NB4 (cell line): ENCODE results near the gene NPC2.

Experiments
- DNase-seq: peaks from one replicate; pipeline ENCODE4 v3.0.0; 2010; ENCODE audit warnings: low read depth
- H3K4me3 ChIP-seq: one replicate; pipeline ENCODE4 v1.5.1; 2011; ENCODE audit warnings: mild to moderate bottlenecking, low read depth, low read length, moderate library complexity
- MAX ChIP-seq: IDR thresholded peaks from 2 replicates; pipeline ENCODE4 v1.6.1; 2011; ENCODE audit warnings: low read depth, low read length
- MYC ChIP-seq: IDR thresholded peaks from 2 replicates; pipeline ENCODE4 v1.6.1; 2011; ENCODE audit warnings: low read depth, low read length
- POLR2A ChIP-seq: IDR thresholded peaks from 2 replicates; pipeline ENCODE4 v1.6.1; 2011; ENCODE audit warnings: mild to moderate bottlenecking; ENCODE audit not compliant: insufficient read length; ENCODE audit errors: extremely low read depth
- TF ChIP-seq, protein P1 (sequence below): IDR thresholded peaks from one replicate; pipeline ENCODE4 v1.5.1; 2012; ENCODE audit warnings: low read depth, low read length

The NPC2 gene

DNA sequence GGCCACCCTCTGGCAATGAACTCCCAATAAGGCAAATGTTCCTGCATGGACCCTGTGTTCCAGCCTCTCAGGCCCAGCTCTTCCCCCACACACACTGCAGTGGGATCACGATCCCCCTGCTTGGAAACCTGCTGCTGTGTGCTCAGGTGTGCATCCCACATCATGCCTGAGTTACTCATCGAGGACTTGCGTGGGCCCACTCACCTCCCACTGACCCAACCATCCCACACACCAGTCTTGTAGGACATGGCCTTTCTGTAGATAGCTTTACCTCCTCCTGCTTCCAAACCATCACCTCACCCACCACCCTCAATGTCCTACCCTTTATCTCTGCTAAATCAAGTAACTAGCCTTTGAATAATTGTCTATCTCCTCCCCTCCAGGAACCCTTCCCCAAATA is 24.6 kb downstream of the NPC2 start:
- H3K4me3 ChIP-seq, result no peak overlapping the region
- DNase-seq, result no peak
- TF ChIP-seq, protein P1, sequence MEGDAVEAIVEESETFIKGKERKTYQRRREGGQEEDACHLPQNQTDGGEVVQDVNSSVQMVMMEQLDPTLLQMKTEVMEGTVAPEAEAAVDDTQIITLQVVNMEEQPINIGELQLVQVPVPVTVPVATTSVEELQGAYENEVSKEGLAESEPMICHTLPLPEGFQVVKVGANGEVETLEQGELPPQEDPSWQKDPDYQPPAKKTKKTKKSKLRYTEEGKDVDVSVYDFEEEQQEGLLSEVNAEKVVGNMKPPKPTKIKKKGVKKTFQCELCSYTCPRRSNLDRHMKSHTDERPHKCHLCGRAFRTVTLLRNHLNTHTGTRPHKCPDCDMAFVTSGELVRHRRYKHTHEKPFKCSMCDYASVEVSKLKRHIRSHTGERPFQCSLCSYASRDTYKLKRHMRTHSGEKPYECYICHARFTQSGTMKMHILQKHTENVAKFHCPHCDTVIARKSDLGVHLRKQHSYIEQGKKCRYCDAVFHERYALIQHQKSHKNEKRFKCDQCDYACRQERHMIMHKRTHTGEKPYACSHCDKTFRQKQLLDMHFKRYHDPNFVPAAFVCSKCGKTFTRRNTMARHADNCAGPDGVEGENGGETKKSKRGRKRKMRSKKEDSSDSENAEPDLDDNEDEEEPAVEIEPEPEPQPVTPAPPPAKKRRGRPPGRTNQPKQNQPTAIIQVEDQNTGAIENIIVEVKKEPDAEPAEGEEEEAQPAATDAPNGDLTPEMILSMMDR, result no peak
- TF ChIP-seq MAX, result no peak
- TF ChIP-seq POLR2A, result no peak
- no peak for TF ChIP-seq MYC

DNA sequence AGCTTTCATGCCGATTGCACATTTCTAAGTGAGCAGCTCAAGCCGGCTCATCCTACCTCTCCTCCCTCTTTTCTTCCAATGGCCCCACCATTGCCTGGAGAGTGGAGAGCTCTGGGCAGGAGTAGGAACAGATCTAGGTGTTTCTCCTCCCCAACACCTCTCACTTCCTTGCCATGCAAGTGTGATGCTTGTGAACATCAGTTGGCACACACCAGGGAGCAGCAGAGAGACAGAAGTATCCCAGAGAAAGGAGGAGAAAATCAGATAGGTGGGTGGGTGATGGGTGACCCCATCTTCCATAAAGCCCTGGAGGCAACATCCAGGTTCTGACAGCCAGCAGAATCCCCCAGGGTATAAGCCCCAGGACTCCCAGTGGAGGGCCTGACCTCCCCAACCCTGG is 27.8 kb downstream of the NPC2 start:
- no peak overlapping the region for H3K4me3 ChIP-seq
- TF ChIP-seq MYC (no peak), POLR2A (no peak), MAX (no peak)
- TF ChIP-seq, protein P1, result no peak
- no peak for DNase-seq

GRCh38 chr14:74464785-74465184 is 28.3 kb downstream of the NPC2 start:
- TF ChIP-seq POLR2A, result no peak
- no peak for TF ChIP-seq MYC
- DNase-seq, result no peak
- no peak overlapping the region for H3K4me3 ChIP-seq

- no peak overlapping the region for H3K4me3 ChIP-seq
- no peak for TF ChIP-seq MYC
- TF ChIP-seq, protein P1, result no peak
- TF ChIP-seq POLR2A, result no peak
- TF ChIP-seq MAX, result no peak
- no peak for DNase-seq
Measured at GRCh38 chr14:74463697-74464096, 29.4 kb downstream of the NPC2 start.

- no peak for DNase-seq
- H3K4me3 ChIP-seq, result no peak overlapping the region
- no peak for TF ChIP-seq MAX
Measured at GRCh38 chr14:74462993-74463392, 30.1 kb downstream of the NPC2 start.

DNA sequence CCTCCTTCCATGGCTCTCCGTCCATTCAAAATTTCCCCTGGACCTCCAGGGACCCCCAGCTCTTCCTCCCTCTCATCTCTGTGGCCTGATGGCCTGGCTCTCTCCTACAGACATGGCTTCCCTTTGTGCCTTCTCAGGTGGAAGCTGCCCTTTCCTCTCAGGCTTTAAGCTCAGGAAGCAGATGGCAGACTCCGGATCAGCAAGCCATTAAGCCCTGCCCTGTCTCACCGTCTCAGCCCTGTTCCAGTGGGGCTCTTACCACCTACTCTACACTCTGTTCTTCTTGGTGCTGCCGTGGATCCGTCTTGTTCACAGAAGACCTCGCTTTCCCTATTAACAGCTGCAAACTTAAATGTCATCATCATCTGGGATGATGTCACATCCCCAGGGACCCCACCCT is 33.1 kb downstream of the NPC2 start:
- H3K4me3 ChIP-seq, result no peak overlapping the region
- TF ChIP-seq POLR2A (no peak), MAX (no peak), MYC (no peak)
- TF ChIP-seq, protein P1, result no peak
- DNase-seq, result no peak

GRCh38 chr14:74459289-74459946 is 33.7 kb downstream of the NPC2 start:
- peak; percentile 48 for DNase-seq
- no peak overlapping the region for H3K4me3 ChIP-seq
- TF ChIP-seq, protein P1, result peak; percentile 72
- TF ChIP-seq MYC, result no peak
